Inferior parietal cortex (tissue), 1 donor: ENCODE measurements around the gene TRIOBP.

ENCODE experiments used
- DNase-seq: peaks from one replicate; pipeline ENCODE4 v3.0.0-alpha.2; 2016; ENCODE audit errors: extremely low spot score

Gene TRIOBP

GRCh38 chr22:37804881-37805809 lies 108.3 kb downstream of the TRIOBP start:
- DNase-seq, result peak; percentile 74

- no peak for DNase-seq
Observed at GRCh38 chr22:37805810-37806277, 109.0 kb downstream of the TRIOBP start.

- no peak for DNase-seq
Observed at GRCh38 chr22:37806409-37807333, 109.8 kb downstream of the TRIOBP start.

- DNase-seq, result peak; percentile 86
Observed at GRCh38 chr22:37807410-37808293, 110.8 kb downstream of the TRIOBP start, which contains the start of gene GCAT. Gene GCAT, plus strand, starts transcription at chr22:37807934. Its CDS starts 34 bp downstream, at chr22:37807968.

- no peak for DNase-seq
Observed at GRCh38 chr22:37808294-37808657, 111.4 kb downstream of the TRIOBP start.

- DNase-seq, result no peak
Observed at GRCh38 chr22:37809672-37810333, 113.0 kb downstream of the TRIOBP start.

GRCh38 chr22:37811867-37812266 lies 115.0 kb downstream of the TRIOBP start:
- no peak for DNase-seq

GRCh38 chr22:37812869-37813678 lies 116.2 kb downstream of the TRIOBP start:
- no peak for DNase-seq

GRCh38 chr22:37815593-37815992 lies 118.7 kb downstream of the TRIOBP start:
- DNase-seq, result no peak

- DNase-seq, result no peak
Observed at GRCh38 chr22:37816543-37817180, 119.8 kb downstream of the TRIOBP start.

GRCh38 chr22:37817705-37818408 lies 121.0 kb downstream of the TRIOBP start:
- DNase-seq, result peak; percentile 90

GRCh38 chr22:37818409-37819104 lies 121.7 kb downstream of the TRIOBP start:
- DNase-seq, result peak; percentile 29

- DNase-seq, result no peak
Observed at GRCh38 chr22:37819105-37819433, 122.2 kb downstream of the TRIOBP start.

GRCh38 chr22:37820350-37820749 lies 123.5 kb downstream of the TRIOBP start:
- no peak for DNase-seq

- DNase-seq, result no peak
Observed at GRCh38 chr22:37822079-37822833, 125.4 kb downstream of the TRIOBP start.

- no peak for DNase-seq
Observed at GRCh38 chr22:37823134-37823985, 126.5 kb downstream of the TRIOBP start, which contains the start of gene GALR3. Gene GALR3, plus strand, starts transcription at chr22:37823382. Its CDS starts 25 bp downstream, at chr22:37823407.
